ENCODE measurements around the gene GLIS1.

DNA sequence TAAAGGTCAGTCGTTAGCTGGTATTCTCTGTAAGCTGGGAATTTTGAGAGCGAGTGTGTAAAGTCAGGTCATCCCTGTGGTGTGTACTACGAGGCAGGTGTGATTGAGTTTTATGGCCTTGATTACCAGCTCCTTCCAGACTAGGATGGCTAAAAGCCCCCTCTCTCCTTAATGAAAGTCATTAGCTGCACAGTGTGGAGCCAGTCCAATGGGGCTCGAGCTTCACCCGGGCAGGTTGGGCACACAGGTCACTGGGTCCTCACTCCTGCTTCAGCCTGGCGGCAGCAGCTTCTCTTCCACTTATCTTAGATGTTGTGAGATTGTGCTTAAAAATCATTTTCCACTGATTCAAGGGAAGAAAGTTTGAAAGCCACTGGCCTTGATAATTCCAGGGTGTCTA, 276.8 kb downstream of the GLIS1 start:
- no peak for TF ChIP-seq BHLHE40 (IDR thresholded peaks at IDR 0.05; ENCODE audit: borderline replicate concordance in 1 of 2, low read depth in 2 of 2, low read length in 1 of 2)
- no peak for TF ChIP-seq ZNF274 (IDR thresholded peaks at IDR 0.05; ENCODE audit: insufficient read depth, insufficient read length)
- no peak for TF ChIP-seq SUZ12 (IDR thresholded peaks at IDR 0.05; ENCODE audit: unreplicated experiment)
- TF ChIP-seq NFIC (IDR thresholded peaks at IDR 0.05; ENCODE audit: low read depth, low read length): no peak

All from GM12878 (cell line).